Erythroblast (primary cell): ENCODE data around the gene MAOB.

ENCODE experiments used
- GATA1 ChIP-seq: IDR thresholded peaks from 2 replicates; pipeline ENCODE4 v1.6.1; 2011; ENCODE audit warnings: low read depth, mild to moderate bottlenecking, control low read depth, low read length, moderate library complexity
- POLR2A ChIP-seq: IDR thresholded peaks from 2 replicates; pipeline ENCODE4 v1.6.1; 2011; ENCODE audit warnings: mild to moderate bottlenecking, low read length

DNA sequence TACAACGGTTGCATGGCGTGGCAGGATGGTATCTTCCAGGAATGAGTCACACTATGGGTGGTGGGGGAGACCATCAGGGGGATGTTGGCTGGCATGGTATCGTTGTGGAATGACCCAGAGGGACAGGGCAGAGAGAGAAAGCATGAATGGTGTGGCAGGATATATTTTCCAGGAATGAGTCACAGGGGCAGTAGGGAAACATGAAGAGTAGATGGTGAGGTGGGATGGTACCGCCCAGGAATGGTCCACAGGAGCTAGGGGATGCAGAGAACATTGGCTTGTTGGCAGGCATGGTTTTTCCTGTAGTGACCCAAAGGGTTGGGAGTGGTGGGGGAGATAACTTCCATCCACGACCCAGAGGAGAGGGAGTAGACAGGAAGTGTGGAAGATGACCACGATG is 163.7 kb downstream of the MAOB start:
- TF ChIP-seq POLR2A: no peak
- no peak for TF ChIP-seq GATA1
